ENCODE measurements around the gene NELL1.

DNA sequence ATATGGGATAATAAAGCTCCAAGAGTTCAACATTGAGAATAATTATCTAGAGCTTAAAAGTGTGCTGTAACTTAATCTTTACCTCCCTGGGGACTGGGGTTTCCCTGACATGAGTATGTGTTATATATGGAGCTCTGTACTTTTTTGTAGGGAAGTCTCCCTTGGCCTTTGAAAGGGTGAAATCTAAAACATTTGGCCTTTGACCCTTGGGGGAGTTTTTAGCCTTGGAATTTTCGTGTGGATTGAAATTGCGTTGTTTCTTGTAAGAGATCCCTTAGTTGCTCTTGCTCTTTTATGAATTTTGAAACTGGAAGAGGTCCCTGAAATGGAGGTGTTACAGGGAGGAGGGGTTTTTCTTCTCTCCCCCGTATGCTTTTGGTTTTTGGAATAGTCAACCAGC is 450.0 kb downstream of the NELL1 start:
- TF ChIP-seq GATA2 (IDR thresholded peaks at IDR 0.05; ENCODE audit: low read depth, low read length) (no peak), GATA3 (IDR thresholded peaks at IDR 0.05; ENCODE audit: low read depth, low read length) (no peak)
